ENCODE results near the gene EFHD2.

- TF ChIP-seq CTCF (IDR thresholded peaks at IDR 0.05) (peak in 1 of 6 experiments; percentile 16), POLR2A (IDR thresholded peaks at IDR 0.05) (no peak)
Observed at GRCh38 chr1:15427280-15427666, 17.6 kb downstream of the EFHD2 start.
